ENCODE data around the gene DVL1.
"Not testable (repeated sequence)": the region's sequence is repeated elsewhere in the genome, so short reads cannot be mapped to it uniquely, and the experiment has no call there.

The DVL1 gene

DNA sequence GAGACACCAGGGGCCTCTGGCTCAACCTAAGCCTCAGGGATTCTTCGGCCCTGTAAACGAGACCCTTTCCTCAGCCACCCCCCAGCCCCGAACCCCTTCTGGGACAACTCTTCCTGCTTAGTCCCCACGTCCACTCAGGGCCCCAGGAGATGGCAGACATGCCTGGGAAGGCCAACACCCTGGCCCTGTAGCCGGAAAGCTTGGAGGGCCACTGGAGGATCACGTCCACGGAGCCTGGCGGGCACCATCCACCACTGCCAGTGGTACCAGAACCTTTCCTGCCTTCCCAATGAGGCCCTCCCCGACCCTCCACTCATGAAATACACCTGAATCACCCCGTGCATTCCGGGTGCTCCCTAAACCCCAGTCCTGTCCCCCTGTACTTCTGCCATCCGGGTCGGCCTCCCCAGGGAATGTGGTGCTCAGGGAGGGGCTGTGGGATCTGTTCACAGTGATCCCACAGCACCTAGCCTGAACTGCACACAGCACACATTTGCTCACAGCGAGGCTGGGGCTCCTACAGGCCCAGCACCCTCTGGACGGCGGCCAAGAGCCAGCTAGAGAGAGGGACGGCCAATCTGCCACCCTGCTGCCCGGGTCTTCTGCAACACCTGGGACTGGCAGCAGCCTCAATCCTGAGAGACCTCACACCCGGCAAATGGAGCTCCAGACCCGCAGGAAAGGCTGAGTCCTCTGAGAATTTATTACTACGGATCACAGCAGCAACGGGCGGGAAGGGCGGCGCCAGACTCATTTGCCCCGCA lies 24.0 kb upstream of the DVL1 start:
- no peak for DNase-seq

DNA sequence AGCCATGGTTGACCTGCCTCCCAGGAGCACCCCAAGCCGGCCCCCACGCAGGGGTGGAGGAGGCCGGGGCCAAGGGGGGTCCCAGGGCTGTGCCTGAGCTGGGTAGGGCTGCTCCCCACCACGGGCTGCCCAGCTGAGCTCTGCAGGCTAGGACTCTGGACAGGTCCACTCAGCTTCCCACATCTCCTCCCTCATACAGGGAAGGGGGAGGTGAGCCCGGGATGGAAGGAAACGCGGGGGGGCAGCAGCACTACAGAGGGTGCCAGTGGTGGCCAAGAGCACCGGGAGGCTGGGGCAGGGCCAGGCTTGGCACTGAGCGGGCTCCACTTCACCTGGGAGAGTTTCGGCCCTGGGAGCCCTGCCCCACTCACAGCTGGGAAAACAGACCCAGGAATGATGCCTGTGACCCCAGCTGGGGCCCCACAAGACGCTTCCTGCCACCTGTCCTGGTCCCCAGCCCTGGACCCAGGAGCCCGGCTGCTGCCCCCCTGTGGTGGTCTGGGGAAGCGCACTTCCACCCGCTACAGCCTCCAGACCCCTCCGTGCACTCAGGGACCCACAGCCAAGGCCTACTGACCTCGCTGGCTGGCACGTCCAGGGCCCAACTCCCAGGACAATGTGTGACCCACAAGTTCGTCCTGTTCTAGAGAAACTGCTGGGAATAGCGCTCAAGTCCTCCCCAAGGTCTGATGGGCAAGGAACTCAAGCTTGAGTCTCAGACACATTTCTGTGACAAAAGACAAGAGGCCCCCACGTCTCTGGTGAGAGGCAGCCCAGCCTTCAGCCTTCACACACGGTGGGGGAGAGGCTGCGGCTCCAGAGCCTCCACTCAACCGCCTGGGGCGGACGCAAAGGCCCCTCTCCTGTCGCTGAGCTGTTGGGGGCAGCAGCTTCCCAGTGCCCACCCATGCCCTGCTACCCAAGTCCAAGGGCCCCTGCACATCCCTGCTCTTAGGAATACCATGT lies 22.8 kb upstream of the DVL1 start:
- peak; percentile 86 to 89 for DNase-seq

DNA sequence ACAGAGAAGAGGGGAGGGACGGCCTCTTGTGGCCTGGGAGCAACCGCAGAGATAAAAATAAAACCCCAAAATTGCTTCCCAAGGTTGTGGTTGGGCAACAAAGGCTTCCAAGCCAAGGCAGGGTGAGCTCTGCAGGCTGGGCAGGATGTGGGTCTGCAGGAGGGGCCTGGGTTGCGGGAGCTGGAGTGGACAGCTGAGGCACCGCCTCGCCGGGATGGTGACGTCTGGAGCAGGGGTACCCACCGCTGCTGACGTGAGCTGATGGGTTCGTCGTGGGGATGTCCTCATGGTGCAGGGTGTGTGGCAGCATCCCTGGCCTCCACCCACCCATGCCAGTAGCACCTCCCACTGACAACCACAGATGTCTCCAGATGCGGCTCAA lies 22.1 kb upstream of the DVL1 start:
- DNase-seq, result peak in 1 of 2 experiments; percentile 44

DNA sequence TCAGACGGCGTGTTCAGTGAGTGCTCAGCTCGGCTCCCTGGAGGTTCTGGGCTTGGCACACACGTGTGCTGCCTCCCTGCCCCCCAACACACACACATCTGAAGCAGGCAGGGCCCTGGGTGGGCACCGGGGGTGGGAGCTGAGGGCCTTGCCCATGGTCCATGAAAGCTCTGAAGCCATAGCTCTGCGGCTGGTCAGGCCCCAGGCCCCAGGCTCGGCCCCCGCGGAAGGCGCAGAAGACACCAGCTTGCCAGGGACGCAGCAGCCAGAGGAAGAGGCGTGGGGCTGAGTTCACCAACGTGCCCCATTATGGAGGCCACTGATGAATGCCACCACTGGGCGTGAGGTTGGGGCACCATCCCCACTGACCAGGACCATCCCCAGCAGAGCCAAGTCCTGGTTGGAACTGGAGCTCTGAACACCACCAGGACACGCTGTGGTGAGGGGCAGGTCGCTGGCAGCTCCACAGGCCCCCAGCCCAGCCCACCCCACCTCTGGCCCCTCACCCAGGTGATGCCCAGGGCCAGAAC lies 21.6 kb upstream of the DVL1 start:
- no peak for DNase-seq

DNA sequence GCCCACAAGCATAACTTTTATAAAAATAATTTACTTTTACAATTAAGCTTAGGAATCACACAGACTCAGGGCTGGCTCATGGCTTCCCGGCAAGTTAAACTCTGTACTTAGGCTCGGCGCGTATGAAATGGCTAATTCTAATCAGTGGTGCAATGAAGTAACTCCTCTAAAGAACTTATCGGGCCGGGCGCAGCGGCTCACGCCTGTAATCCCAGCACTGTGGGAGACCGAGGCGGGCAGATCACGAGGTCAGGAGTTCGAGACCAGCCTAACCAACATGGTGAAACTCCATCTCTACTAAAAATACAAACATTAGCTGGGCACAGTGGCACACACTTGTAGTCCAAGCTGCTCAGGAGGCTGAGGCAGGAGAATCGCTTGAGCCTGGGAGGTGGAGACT lies 20.9 kb upstream of the DVL1 start:
- not testable (repeated sequence) for DNase-seq

DNA sequence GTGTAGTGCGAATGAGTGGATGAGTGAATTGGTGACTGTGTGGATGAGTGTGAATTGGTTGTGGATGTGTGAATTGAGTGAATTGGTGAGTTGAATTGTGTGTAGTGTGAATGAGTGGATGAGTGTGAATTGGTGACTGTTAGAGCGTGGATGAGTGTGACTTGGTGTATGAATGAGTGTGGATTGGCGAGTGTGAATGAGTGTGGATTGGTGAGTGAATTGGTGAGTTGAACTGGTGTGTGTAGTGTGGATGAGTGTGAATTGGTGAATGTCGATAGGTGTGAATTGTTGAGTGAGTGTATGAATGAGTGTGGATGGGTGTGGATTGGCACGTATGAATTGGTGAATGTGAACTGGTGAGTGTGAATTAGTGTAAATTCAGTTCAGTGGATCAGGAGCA lies 18.1 kb upstream of the DVL1 start:
- no peak for DNase-seq

DNA sequence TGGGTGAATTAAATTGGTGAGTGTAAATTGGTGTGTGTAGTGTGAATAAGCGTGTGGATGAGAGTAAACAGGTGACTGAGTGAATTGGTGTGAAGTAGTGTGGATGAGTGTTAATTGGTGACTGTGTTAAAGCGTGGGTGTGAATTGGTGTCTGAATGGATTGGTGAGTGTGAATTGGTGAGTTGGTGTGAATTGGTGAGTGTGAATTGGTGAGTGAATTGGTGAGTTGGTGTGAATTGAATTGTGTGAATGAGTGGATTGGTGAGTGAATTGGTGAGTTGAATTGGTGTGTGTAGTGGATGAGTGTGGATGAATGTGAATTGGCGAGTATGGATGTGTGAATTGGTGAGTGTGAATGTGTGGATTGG lies 17.5 kb upstream of the DVL1 start:
- DNase-seq, result no peak

DNA sequence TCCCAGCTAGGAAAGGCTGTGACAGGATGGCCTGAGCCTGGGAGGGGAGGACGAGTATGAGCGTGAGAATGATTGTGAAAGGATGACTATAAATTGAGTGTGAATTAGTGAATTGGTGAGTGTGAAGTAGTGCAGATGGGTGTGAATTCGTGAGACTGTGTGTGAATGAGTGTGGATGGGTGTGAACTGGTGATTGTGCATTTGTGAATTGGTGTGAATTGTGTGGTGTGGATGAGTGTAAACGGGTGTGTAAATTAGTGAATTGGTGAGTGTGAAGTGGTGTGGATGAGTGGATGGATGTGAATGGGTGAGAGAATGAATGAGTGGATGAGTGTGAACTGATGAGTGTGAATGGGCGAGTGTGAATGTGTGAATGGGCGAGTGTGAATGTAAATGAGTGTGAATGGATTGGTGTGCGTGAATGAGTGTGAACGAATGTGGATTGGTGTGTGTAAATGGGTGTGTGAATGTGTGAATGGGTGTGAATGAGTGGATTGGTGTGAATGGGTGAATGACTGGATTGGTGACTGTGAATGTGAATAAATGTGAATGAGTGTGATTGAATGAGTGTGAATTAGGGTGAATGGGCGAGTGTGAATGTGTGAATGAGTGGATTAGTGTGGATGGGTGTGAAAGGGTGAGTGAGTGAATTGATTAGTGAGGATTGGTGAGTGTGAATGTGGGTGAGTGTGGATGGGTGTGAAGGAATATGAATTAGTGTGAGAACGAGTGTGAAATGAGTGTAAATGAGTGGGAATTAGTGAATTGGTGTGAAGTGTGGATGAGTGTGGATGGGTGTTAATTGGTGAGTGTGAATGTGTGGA lies 16.9 kb upstream of the DVL1 start:
- no peak for DNase-seq

DNA sequence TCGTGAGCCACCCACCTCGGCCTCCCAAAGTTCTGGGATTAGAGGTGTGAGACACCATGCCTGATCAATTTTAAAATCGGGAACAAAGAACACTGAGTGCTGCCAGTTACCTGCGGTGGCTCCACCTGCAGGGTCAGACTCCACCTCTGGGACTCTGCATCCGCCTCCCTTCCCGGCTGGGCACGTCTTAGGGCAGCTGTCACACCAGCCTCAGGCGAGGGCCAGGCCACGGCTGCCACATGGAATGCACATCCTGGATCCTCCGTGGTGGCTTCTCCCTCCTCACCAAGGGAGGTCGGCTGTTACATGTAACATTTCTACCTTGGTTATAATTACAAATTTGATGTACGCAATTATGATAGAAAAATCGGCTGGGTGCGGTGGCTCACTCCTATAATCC lies 15.0 kb upstream of the DVL1 start:
- no peak for DNase-seq

DNA sequence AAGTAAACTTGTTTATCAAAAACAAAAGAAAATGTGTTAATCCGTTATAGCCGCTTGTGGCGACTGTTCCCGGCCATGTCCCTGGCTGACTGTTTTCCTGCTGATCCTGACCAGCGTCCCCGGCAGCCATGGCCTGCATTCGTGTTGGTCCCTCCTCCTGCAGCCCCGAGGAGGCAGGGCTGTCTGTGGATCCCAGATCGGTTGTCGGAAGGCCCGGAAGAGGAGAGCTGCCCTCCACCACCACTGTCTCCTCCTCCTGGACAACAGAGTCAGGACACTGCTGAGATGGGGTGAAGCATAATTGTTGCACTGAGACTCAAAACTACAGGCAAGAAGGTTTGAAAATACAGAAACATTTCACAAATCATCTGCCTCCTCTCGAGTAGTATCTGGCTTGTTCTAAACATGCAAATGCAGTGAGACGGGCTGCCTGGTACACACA lies 12.8 kb upstream of the DVL1 start:
- no peak for DNase-seq

DNA sequence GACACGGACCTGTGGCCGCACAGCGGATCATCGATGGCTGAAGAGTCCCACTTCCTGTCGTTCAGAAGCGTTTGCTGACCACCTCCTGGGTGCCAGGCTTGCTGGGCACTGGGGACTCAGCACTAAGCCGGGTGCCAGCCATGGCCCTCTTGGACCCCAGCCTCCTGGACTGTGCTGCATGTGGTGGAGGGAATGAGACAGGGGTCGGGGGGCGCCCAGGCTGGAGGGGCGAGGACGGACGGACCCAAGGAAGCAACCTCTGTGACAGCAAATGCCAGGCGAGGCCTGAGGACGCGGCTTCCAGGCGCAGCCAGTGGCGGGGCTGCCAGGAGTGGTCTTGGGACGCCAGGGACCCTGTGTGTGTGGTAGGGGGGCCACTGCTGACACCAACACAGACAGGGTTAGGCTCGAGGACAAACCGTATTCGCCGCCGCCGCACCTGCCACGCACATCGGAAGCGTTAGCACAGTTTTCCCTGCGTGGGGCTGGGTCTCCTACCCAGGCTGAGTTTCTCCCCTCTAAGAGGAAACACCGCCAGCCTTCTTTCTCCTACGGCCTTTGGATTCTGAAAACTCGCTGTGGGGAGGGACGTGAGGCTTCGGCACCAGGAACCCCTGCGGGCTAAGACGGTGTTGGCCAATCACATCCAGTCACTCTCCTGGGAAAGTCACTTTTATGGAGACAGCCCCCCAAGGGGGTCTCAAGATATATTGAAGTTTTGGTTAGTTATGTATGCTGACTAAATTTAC lies 12.2 kb upstream of the DVL1 start:
- DNase-seq, result no peak

DNA sequence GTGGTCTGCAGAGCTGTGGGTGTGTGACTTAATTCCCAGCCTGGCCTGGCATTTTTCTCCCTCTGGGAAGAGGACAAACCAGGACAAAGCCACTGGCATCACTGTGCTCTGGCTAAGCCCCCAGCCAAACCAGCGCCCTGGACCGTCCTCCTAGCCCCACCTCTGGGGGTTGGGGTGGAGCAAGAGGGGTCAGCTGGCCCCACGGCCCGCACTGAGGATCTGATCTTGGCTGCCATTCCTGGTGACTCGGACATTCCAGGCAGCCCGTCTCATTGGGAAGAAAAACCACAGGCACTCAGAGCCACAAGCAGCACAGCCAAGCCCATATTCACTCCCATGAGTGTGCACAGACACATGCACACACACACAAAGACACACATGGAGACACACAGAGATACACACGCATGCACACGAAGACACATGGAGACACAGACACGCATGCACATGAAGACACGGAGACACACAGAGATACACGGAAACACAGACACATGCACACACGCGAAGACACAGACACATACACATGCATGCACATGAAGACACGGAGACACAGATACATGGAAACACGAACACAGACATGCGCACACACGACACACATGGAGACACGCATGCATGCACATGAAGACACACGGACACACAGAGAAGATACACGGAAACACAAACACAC lies 11.4 kb upstream of the DVL1 start:
- DNase-seq, result no peak

DNA sequence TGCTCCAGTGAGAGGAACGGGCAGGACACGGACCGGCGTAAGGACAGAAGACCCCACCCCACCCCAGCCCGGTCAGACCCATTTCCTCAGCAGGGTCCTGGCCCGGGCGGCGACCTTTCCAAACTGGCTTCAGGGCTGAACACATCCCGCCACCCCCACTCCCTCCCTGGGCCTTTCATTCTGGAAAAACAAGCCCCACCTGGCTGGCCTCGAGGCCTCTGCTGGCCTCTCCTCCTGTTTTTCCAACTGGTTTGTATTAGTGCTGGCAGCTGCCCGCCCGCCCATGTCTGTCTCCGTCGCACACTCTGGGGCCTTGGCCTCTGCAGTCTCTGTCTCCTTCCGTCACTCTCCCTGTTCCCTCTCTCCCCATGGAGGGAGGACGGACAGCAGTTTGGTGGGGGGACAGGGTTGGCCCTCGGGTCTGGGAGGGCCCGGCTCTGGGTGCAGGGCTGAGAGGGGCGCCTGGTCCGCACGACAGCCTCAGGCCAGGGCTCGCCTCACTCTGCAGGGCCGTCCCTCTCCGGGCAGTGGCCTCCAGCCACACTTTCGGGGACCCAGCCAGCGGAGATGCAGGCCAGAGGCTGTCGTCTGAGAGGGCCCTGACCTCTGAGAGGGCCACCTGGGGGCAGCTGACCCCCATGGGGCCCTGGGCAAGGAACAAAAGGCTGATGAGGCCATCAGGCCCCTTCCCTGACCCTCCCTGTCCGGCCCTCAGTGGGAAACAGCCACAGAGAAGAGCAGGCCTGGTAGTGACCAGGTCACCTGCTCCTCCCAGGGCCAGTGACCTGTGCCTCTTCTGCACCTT lies 10.6 kb upstream of the DVL1 start:
- no peak for DNase-seq

DNA sequence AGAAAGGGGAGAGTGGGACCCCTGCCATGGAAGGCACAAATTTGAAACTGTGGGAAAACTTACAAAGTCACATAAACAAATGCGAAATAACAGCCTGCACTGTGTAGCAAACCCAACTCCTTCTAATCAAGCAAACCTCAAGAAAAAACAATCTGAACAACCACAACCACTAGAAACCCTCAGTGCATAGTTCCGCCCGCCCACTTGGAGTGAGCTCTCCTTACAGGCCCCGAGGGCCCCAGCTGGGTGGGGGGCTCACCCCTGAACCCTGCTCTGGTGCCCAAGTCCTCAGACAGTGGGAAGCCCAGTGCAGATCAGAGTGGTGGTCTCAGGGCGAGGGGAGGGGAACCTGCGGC lies 10.1 kb upstream of the DVL1 start:
- no peak for DNase-seq

DNA sequence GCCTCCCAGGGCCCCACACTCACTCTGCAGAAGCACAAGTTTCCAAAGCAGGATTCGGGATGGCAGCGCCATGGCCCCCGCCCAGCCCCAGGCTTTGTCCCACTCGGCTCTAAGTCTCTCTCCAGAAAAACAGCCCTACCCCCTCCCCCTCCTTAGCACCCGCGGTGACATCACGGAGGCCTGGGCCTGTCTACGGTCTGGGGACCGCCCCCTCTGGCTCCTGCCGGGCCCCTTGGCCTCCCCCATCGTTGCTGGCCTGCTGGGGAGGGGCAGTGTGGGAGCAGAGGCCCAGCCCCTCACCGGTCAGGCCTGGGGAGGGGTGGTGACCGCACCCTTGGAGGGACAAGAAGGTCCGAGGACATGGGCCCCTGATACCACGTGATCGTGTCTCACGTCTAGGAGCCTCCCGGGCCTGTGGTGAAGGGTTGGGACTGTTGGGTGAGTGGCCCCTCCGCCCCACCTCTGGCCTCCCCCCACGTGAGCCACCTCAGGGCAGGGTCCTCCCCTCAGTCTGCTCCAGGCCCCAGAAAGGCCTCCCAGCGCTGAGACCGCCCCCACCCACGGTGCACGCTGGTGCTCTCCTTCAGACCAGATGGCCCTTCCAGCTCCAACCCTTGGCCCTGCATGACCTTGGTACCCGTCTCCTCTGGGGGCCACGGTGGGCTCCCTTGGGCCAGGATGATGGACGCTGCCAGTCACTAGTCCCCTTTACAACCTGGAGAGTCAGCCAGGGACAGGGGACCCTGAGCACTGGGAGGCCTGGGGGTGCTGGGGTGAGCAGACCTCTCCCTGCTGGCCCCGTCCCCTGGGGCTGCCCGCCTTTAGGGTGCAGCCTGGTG lies 9.4 kb upstream of the DVL1 start, which contains the start of gene MXRA8:
MXRA8 (minus strand) TSS at position 123 of the 839 bp plus-strand sequence; CDS start at position 72, 51 bp downstream.
- DNase-seq, result no peak

DNA sequence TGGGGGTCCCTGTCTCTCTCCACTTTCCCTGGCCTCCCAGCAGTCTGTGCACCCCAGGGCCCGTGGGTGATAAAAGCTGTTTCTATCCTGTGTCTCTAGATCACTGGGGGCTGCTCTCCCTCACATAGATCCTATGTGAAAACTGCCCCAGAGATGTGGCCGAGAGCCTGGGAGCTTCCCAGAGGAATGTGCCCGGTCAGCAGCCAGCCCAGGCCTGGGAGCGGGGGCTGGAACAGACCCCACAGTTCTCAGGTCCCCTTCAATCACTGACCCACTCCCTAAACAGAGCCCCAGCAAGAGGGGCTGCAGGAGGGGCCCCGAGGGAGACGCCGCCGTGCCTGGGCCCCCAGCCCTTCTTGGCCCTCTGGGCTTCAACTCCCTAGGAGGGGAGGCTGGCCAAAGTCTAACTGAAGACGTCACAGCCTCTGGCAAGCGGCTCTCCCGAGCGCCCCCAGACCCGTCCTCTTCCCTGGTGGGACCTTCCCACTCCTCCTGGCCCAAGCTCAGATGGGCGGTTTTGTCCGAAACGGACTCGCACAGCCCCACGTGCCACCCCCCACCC lies 8.7 kb upstream of the DVL1 start:
- DNase-seq, result no peak

DNA sequence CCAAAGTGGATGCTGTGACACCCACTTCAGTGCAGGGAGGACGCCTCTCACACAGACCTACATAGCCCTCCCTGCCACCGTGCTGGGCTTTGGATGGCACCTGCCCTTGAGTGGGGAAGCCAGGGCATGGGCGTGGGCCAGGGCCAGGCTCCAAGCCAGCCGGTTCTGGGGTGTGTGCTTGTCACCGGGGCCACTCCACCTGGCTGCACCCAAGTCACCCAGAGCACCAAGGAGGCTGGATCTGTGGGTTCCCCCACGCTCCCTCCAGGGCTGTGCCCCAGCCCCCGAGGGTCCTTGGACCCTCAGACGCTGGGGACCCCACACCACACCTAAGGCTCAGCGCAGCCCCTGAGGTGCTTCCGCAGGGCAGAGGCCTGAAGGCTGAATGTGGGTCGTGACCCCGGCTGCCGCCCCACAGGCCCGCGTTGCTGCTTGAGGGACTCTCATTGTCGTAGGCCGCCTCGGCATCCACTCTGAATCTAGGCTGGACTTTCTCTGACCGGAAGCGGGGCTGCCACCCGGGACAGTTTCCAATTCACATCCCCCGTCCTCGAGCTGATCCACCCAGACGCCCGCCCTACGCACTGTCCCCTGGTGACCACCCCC lies 7.7 kb upstream of the DVL1 start:
- DNase-seq, result no peak

DNA sequence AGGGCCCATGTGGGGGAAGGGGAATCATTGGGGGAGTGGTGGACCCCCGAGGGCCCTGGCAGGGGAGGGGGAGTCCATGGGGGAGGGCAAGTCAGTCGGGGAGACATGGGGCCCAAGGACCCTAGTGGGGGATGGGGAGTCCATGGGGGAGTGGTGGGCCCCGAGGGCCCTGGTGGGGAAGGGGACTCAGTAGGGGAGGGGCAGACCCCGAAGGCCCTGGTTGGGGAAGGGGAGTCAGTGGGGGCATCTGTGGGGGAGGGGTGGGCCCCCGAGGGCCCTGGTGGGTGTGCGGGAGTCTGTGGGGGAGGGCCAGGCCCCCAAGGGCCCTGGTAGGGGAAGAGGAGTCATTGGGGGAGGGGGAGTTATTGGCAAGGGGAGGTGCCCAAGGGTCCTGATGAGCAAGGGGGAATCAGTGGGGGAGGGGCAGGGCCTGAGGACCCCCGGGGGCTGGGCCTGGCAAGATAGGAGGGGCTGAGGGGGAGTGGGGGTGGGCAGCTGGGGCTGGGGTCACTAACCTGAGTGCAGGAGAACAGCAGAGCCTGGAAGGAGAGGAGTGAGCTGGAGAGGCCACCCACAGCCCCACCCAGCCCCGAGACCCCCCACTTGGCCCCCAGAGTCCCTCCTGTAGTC lies 7.1 kb upstream of the DVL1 start:
- no peak for DNase-seq

Data from activated CD4-positive, alpha-beta T cell treated with anti-CD3 and anti-CD28 coated beads, Interleukin-2, amount 50 U/mL, for 48 hours (primary cell).